Ovary (tissue), 3 donors: Measurements from ENCODE around the gene SIK3.

Experiments
- CTCF ChIP-seq, 3 donors: fragments of 450-650 bp in 2 of 3; fragments of 200-600 bp in 1 of 3; IDR thresholded peaks; one replicate each; pipeline versions ENCODE4 v1.5.1 to v1.8.0; 2016 to 2022; ENCODE audit warnings: antibody characterized with exemption in 3 of 3, mild to moderate bottlenecking in 1 of 3
- EP300 ChIP-seq: sonication (generic); formaldehyde crosslinking; IDR thresholded peaks from one replicate; pipeline ENCODE4 v1.6.1; 2017; ENCODE audit warnings: antibody characterized with exemption
- POLR2A ChIP-seq: fragments of 450-650 bp; IDR thresholded peaks from one replicate; pipeline ENCODE4 v1.6.1; 2017; ENCODE audit warnings: antibody characterized with exemption, mild to moderate bottlenecking, moderate library complexity
- donor health status: DM: no; HTN: no; CAD: no.

GRCh38 chr11:117042689-117043088 is 55.5 kb downstream of the SIK3 start:
- TF ChIP-seq POLR2A (no peak), CTCF (IDR thresholded peaks at IDR 0.05) (no peak), EP300 (no peak)
